Measurements from ENCODE around the gene LRCOL1.

The LRCOL1 gene

GRCh38 chr12:132592282-132592970 lies 18.0 kb downstream of the LRCOL1 start:
- no peak for TF ChIP-seq CTCF (IDR thresholded peaks at IDR 0.05; ENCODE audit: insufficient read depth, low read depth, low read length, missing control alignments)
- DNase-seq (ENCODE audit: low read depth), result no peak
- H3K4me3 ChIP-seq (ENCODE audit: low read length), result no peak overlapping the region

- no peak for DNase-seq (ENCODE audit: low read depth)
- no peak for TF ChIP-seq CTCF (IDR thresholded peaks at IDR 0.05; ENCODE audit: insufficient read depth, low read depth, low read length, missing control alignments)
- H3K4me3 ChIP-seq (ENCODE audit: low read length), result no peak overlapping the region
These were observed 19.1 kb downstream of the LRCOL1 start for GRCh38 chr12:132591107-132591935.

- peak; percentile 35 for DNase-seq (ENCODE audit: low read depth)
- H3K4me3 ChIP-seq (ENCODE audit: low read length), result no peak overlapping the region
- no peak for TF ChIP-seq CTCF (IDR thresholded peaks at IDR 0.05; ENCODE audit: insufficient read depth, low read depth, low read length, missing control alignments)
These were observed 21.3 kb downstream of the LRCOL1 start for GRCh38 chr12:132588821-132589669.

- no peak for DNase-seq (ENCODE audit: low read depth)
- no peak overlapping the region for H3K4me3 ChIP-seq (ENCODE audit: low read length)
- no peak for TF ChIP-seq CTCF (IDR thresholded peaks at IDR 0.05; ENCODE audit: insufficient read depth, low read depth, low read length, missing control alignments)
These were observed 22.1 kb downstream of the LRCOL1 start for GRCh38 chr12:132588319-132588718.

GRCh38 chr12:132587781-132588180 lies 22.6 kb downstream of the LRCOL1 start:
- no peak for TF ChIP-seq CTCF (IDR thresholded peaks at IDR 0.05; ENCODE audit: insufficient read depth, low read depth, low read length, missing control alignments)
- DNase-seq (ENCODE audit: low read depth), result no peak
- H3K4me3 ChIP-seq (ENCODE audit: low read length), result no peak overlapping the region

GRCh38 chr12:132586929-132587328 lies 23.5 kb downstream of the LRCOL1 start:
- TF ChIP-seq CTCF (IDR thresholded peaks at IDR 0.05; ENCODE audit: insufficient read depth, low read depth, low read length, missing control alignments), result no peak
- H3K4me3 ChIP-seq (ENCODE audit: low read length), result no peak overlapping the region
- no peak for DNase-seq (ENCODE audit: low read depth)
